ENCODE data around the gene SPEN.

SPEN gene

DNA sequence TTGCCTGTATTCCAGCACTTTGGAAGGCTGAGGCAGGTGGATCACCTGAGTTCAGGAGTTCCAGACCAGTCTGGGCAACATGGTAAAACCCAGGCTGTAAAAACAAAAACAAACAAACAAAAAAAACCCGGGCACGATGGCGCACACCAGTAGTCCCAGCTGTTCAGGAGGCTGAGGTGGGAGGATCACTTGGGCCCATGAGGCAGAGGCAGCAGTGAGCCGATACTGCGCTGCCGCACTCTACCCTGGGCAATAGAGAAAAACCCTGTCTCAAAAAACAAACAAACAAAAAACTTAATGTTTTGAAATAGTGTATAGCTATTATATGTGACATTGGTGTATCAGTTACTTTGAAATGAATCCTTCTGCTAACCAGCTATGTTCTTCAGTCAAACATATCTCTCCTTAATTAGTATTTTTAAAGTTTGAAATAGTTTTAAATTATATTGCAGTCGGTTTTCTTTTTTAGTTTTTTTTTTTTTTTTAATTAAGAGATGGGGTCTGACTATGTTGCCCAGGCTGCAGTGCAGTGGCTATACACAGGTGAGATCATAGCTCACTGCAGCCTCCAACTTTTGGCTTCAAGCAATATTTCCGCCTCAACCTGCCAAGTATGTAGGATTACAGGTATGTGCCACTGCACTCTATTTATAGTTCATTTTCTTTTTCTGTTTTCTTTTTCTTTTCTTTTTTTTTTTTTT lies 11.3 kb downstream of the SPEN start:
- Histone ChIP-seq H3K4me1 (ENCODE audit: control insufficient read depth, insufficient read depth, low read length) (no peaks in the 10 kb centered on the region), H3K9me3 (ENCODE audit: control insufficient read depth, insufficient read depth, low read length) (no peaks in the 10 kb centered on the region), H3K27me3 (ENCODE audit: control insufficient read depth, insufficient read depth, low read length) (no peaks in the 10 kb centered on the region), H3K9ac (ENCODE audit: low read depth, low read length) (no peak overlapping the region), H3K4me3 (ENCODE audit: low read depth, low read length) (no peak overlapping the region), H3K36me3 (ENCODE audit: control insufficient read depth, insufficient read depth, low read length) (no peaks in the 10 kb centered on the region), H3K27ac (ENCODE audit: low read depth, low read length) (no peak overlapping the region)

DNA sequence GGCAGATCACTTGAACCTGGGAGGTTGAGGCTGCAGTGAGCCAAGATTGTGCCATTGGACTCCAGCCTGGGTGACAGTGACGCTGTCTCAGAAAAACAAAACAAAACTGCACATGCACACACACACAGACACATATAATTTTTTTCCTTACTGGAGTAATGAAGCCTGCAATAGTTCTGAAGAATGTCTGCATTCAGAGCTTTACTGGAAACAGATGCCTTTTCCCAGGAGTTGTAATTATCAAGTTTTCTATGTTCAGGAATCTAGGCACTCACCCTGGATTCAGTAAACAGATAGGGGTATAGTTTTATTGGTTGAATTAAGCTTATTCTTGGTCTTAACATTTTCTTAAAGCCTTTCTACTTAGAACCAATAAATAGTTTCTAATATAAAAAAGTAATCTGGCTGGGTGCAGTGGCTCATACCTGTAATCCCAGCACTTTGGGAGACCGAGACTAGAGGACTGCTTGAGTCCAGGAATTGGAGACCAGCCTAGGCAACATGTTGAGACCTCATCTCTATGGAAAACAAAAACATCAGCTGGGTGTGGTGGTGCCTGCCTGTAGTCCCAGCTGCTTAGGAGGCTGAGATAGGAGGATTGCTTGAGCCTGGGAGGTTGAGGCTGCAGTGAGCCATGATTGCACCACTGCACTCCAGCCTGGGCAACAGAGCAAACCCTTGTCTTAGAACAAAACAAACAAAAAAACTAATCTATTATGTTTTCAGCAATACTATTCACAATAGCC lies 15.8 kb downstream of the SPEN start:
- Histone ChIP-seq H3K36me3 (ENCODE audit: control insufficient read depth, insufficient read depth, low read length) (no peaks in the 10 kb centered on the region), H3K27ac (ENCODE audit: low read depth, low read length) (no peak overlapping the region), H3K9me3 (ENCODE audit: control insufficient read depth, insufficient read depth, low read length) (no peaks in the 10 kb centered on the region)

DNA sequence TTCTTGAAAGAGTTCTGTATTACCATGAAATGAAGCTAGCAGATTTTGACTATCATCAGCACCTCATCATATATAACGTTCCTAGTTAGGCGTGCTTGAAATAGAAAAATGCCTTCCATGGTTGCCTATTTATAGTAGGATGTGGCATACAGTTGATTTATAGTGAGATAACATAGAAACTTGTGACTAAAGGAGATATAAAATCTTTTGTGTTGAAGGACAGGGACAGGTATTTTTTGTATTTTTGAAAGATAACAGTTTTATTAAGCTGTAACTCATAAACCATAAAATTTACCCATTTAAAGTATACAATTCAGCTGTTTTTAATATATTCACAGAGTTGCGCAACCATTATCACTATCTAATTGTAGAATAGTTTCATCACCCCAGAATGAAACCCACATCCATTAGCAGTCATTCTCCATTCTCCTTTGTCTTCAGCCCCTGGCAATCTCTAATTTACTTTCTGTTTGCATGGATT lies 19.3 kb downstream of the SPEN start:
- H3K36me3 ChIP-seq (ENCODE audit: control insufficient read depth, insufficient read depth, low read length), result no peaks in the 10 kb centered on the region
- H3K9me3 ChIP-seq (ENCODE audit: control insufficient read depth, insufficient read depth, low read length), result no peaks in the 10 kb centered on the region
- H3K27ac ChIP-seq (ENCODE audit: low read depth, low read length), result no peak overlapping the region
- H3K27me3 ChIP-seq (ENCODE audit: control insufficient read depth, insufficient read depth, low read length), result no peaks in the 10 kb centered on the region
- no peak overlapping the region for H3K4me3 ChIP-seq (ENCODE audit: low read depth, low read length)
- H3K9ac ChIP-seq (ENCODE audit: low read depth, low read length), result no peak overlapping the region
- H3K4me1 ChIP-seq (ENCODE audit: control insufficient read depth, insufficient read depth, low read length), result no peaks in the 10 kb centered on the region

More for the DNA sequence above, 15.8 kb downstream of the SPEN start:
- no peak overlapping the region for H3K9ac ChIP-seq (ENCODE audit: low read depth, low read length)
- no peak overlapping the region for H3K4me3 ChIP-seq (ENCODE audit: low read depth, low read length)
- no peaks in the 10 kb centered on the region for H3K4me1 ChIP-seq (ENCODE audit: control insufficient read depth, insufficient read depth, low read length)
- no peaks in the 10 kb centered on the region for H3K27me3 ChIP-seq (ENCODE audit: control insufficient read depth, insufficient read depth, low read length)

DNA sequence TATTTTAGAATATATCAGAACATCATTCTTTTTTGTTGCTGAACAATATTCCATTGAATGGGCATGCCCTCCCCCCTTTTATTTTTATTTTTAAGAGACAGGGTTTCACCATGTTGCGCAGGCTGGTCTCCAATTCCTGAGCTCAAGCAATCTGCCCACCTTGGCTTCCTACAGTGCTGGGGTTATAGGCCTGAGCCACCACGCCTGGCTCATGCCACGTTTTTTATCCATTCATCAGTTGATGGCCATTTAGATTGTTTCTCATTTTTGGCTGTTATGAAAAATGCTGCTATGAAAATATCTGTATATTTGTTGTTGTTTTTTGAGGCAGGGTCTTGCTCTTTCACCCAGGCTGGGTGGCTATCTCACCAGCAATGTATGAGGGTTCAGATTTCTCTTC lies 19.8 kb downstream of the SPEN start:
- no peaks in the 10 kb centered on the region for H3K9me3 ChIP-seq (ENCODE audit: control insufficient read depth, insufficient read depth, low read length)
- H3K27ac ChIP-seq (ENCODE audit: low read depth, low read length), result no peak overlapping the region
- no peak overlapping the region for H3K4me3 ChIP-seq (ENCODE audit: low read depth, low read length)
- H3K9ac ChIP-seq (ENCODE audit: low read depth, low read length), result no peak overlapping the region
- no peaks in the 10 kb centered on the region for H3K27me3 ChIP-seq (ENCODE audit: control insufficient read depth, insufficient read depth, low read length)
- H3K36me3 ChIP-seq (ENCODE audit: control insufficient read depth, insufficient read depth, low read length), result no peaks in the 10 kb centered on the region
- no peaks in the 10 kb centered on the region for H3K4me1 ChIP-seq (ENCODE audit: control insufficient read depth, insufficient read depth, low read length)

DNA sequence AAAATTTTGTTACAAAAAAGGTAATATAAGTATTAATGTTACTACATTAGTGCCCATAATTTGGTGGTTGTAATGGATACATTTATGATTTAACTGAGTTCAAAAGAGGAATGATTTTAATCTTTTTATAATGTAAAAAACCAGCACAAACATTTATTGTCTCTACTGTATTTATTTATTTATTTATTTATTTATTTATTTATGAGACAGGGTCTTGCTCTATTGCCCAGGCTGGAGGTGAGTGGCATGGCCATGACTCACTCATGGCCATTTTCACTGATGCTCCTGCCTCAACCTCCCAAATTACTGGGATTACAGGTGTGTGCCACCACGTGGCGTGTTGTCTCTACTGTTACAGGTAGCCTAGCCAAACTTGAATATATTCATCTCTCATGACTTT lies 21.9 kb downstream of the SPEN start:
- Histone ChIP-seq H3K4me1 (ENCODE audit: control insufficient read depth, insufficient read depth, low read length) (no peaks in the 10 kb centered on the region), H3K27me3 (ENCODE audit: control insufficient read depth, insufficient read depth, low read length) (no peaks in the 10 kb centered on the region), H3K27ac (ENCODE audit: low read depth, low read length) (no peak overlapping the region), H3K36me3 (ENCODE audit: control insufficient read depth, insufficient read depth, low read length) (peaks cover 13% of the 10 kb centered on the region), H3K9me3 (ENCODE audit: control insufficient read depth, insufficient read depth, low read length) (no peaks in the 10 kb centered on the region), H3K9ac (ENCODE audit: low read depth, low read length) (no peak overlapping the region), H3K4me3 (ENCODE audit: low read depth, low read length) (no peak overlapping the region)

GRCh38 chr1:15870421-15870820 lies 22.9 kb downstream of the SPEN start:
- no peaks in the 10 kb centered on the region for H3K27me3 ChIP-seq (ENCODE audit: control insufficient read depth, insufficient read depth, low read length)
- H3K9me3 ChIP-seq (ENCODE audit: control insufficient read depth, insufficient read depth, low read length), result no peaks in the 10 kb centered on the region
- H3K9ac ChIP-seq (ENCODE audit: low read depth, low read length), result no peak overlapping the region
- no peak overlapping the region for H3K27ac ChIP-seq (ENCODE audit: low read depth, low read length)
- no peak overlapping the region for H3K4me3 ChIP-seq (ENCODE audit: low read depth, low read length)
- no peaks in the 10 kb centered on the region for H3K4me1 ChIP-seq (ENCODE audit: control insufficient read depth, insufficient read depth, low read length)
- peaks cover 13% of the 10 kb centered on the region for H3K36me3 ChIP-seq (ENCODE audit: control insufficient read depth, insufficient read depth, low read length)

DNA sequence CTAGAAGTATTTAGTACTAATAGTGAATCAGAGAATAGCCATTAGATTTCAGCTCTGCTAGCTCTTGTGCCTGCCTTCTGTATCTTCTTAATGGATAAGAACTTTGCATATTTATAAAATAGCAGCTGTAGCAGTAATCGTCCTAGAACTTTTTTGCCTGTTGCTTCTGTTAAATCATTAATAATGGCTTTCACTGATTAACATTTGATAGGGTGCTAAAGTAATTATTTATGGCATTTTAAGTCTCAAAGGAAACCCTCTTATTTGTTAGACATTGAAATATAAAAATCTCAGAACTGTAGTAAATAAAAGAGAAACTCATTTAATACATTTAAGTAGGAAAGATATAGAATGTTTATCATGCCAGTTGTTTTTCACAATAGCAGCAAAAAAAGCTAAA lies 27.0 kb downstream of the SPEN start:
- H3K4me3 ChIP-seq (ENCODE audit: low read depth, low read length), result no peak overlapping the region
- H3K9me3 ChIP-seq (ENCODE audit: control insufficient read depth, insufficient read depth, low read length), result no peaks in the 10 kb centered on the region
- H3K4me1 ChIP-seq (ENCODE audit: control insufficient read depth, insufficient read depth, low read length), result 0 out of 2 replicates have a peak, but pooled peaks cover 4% of the 10 kb centered on the region
- peaks cover 33% of the 10 kb centered on the region for H3K36me3 ChIP-seq (ENCODE audit: control insufficient read depth, insufficient read depth, low read length)
- H3K9ac ChIP-seq (ENCODE audit: low read depth, low read length), result no peak overlapping the region
- H3K27me3 ChIP-seq (ENCODE audit: control insufficient read depth, insufficient read depth, low read length), result no peaks in the 10 kb centered on the region
- no peak overlapping the region for H3K27ac ChIP-seq (ENCODE audit: low read depth, low read length)

- H3K27me3 ChIP-seq (ENCODE audit: control insufficient read depth, insufficient read depth, low read length), result no peaks in the 10 kb centered on the region
- peaks cover 42% of the 10 kb centered on the region for H3K36me3 ChIP-seq (ENCODE audit: control insufficient read depth, insufficient read depth, low read length)
- H3K4me3 ChIP-seq (ENCODE audit: low read depth, low read length), result no peak overlapping the region
Observed at GRCh38 chr1:15876357-15877055, 29.0 kb downstream of the SPEN start.

DNA sequence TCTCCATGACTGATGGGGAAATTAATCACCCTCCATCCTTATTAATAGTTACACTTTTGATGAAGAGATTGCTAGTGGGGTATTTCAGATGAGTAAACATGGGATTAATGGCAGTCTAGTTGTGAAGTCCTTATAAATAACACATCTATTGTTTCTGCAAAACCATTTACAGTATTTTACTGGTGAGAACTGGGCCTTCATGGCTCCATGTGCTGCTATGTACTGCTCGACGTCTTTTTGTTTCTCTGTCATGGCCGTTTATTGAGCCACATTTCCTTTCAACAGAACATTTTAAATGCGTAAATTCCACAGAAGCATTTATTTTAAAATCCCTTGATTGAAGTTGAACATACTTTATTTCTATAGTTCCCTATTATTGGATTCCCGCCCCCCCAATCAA lies 34.5 kb downstream of the SPEN start:
- H3K4me3 ChIP-seq (ENCODE audit: low read depth, low read length), result no peak overlapping the region
- peaks cover 22% of the 10 kb centered on the region for H3K4me1 ChIP-seq (ENCODE audit: control insufficient read depth, insufficient read depth, low read length)
- no peak overlapping the region for H3K9ac ChIP-seq (ENCODE audit: low read depth, low read length)
- no peak overlapping the region for H3K27ac ChIP-seq (ENCODE audit: low read depth, low read length)
- no peaks in the 10 kb centered on the region for H3K27me3 ChIP-seq (ENCODE audit: control insufficient read depth, insufficient read depth, low read length)
- peaks cover 18% of the 10 kb centered on the region for H3K36me3 ChIP-seq (ENCODE audit: control insufficient read depth, insufficient read depth, low read length)
- no peaks in the 10 kb centered on the region for H3K9me3 ChIP-seq (ENCODE audit: control insufficient read depth, insufficient read depth, low read length)

More at GRCh38 chr1:15876357-15877055, 29.0 kb downstream of the SPEN start:
- Histone ChIP-seq H3K27ac (ENCODE audit: low read depth, low read length) (no peak overlapping the region), H3K9ac (ENCODE audit: low read depth, low read length) (no peak overlapping the region), H3K4me1 (ENCODE audit: control insufficient read depth, insufficient read depth, low read length) (0 out of 2 replicates have a peak, but pooled peaks cover 4% of the 10 kb centered on the region), H3K9me3 (ENCODE audit: control insufficient read depth, insufficient read depth, low read length) (no peaks in the 10 kb centered on the region)

DNA sequence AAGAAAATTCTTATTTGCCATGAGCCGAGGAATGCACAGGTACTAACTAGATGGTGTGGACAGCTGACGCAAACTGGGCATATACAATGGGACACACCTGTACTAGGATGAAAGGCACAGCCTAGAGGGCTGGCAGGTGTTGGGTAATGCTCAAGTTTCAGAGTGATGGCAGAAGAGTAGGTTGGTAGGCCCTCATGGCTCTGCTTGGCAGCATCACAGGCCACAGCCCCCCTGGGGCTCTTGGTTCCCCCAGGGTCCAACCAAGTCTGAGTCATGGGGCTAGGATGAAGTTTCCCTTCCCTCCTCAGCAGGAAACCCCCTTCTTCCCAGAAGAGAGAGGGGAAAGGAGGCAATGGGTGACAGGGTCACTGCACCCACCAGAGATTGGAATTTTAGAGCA lies 35.2 kb downstream of the SPEN start:
- Histone ChIP-seq H3K9ac (ENCODE audit: low read depth, low read length) (no peak overlapping the region), H3K4me1 (ENCODE audit: control insufficient read depth, insufficient read depth, low read length) (peaks cover 22% of the 10 kb centered on the region)

GRCh38 chr1:15883326-15883725 lies 35.8 kb downstream of the SPEN start:
- no peaks in the 10 kb centered on the region for H3K9me3 ChIP-seq (ENCODE audit: control insufficient read depth, insufficient read depth, low read length)
- H3K4me3 ChIP-seq (ENCODE audit: low read depth, low read length), result no peak overlapping the region
- peaks cover 9% of the 10 kb centered on the region for H3K36me3 ChIP-seq (ENCODE audit: control insufficient read depth, insufficient read depth, low read length)
- H3K4me1 ChIP-seq (ENCODE audit: control insufficient read depth, insufficient read depth, low read length), result peaks cover 22% of the 10 kb centered on the region
- peak overlapping the region; percentile 20 for H3K27ac ChIP-seq (ENCODE audit: low read depth, low read length)
- no peak overlapping the region for H3K9ac ChIP-seq (ENCODE audit: low read depth, low read length)
- H3K27me3 ChIP-seq (ENCODE audit: control insufficient read depth, insufficient read depth, low read length), result no peaks in the 10 kb centered on the region

More for the DNA sequence above, 35.2 kb downstream of the SPEN start:
- Histone ChIP-seq H3K36me3 (ENCODE audit: control insufficient read depth, insufficient read depth, low read length) (peaks cover 14% of the 10 kb centered on the region), H3K27me3 (ENCODE audit: control insufficient read depth, insufficient read depth, low read length) (no peaks in the 10 kb centered on the region), H3K27ac (ENCODE audit: low read depth, low read length) (no peak overlapping the region), H3K4me3 (ENCODE audit: low read depth, low read length) (no peak overlapping the region), H3K9me3 (ENCODE audit: control insufficient read depth, insufficient read depth, low read length) (no peaks in the 10 kb centered on the region)
